ENCODE measurements around the gene MACROH2A1.

The MACROH2A1 gene

GRCh38 chr5:135309391-135310327 is 89.4 kb downstream of the MACROH2A1 start:
- Histone ChIP-seq H3K4me2 (ENCODE audit: low read depth, low read length, poor library complexity, severe bottlenecking) (no peak overlapping the region), H2AFZ (ENCODE audit: low read depth, low read length, severe bottlenecking) (no peak overlapping the region), H3K9ac (ENCODE audit: low read length) (no peak overlapping the region), H3K9me3 (ENCODE audit: insufficient read depth, low read length) (no peaks in the 10 kb centered on the region), H3K4me3 (ENCODE audit: insufficient read depth, low read length, poor library complexity, severe bottlenecking) (no peak overlapping the region), H3K27me3 (ENCODE audit: low read length) (no peaks in the 10 kb centered on the region), H3F3A (ENCODE audit: insufficient read depth) (no peaks in the 10 kb centered on the region), H4K20me1 (ENCODE audit: low read depth, low read length) (no peaks in the 10 kb centered on the region), H3K79me2 (ENCODE audit: insufficient read depth, low read length) (no peaks in the 10 kb centered on the region), H3K36me3 (ENCODE audit: low read length) (no peaks in the 10 kb centered on the region), H3K9me2 (replicated peaks; ENCODE audit: insufficient read depth, low read length) (no peaks in the 10 kb centered on the region), H3K27ac (ENCODE audit: low read depth, low read length) (no peak overlapping the region)
- TF ChIP-seq EZH2phosphoT487 (conservative IDR thresholded peaks at IDR 0.05; ENCODE audit: low read length) (no peak), CTCF (IDR thresholded peaks at IDR 0.05; ENCODE audit: insufficient read depth, low read length, poor library complexity, severe bottlenecking) (no peak)

DNA sequence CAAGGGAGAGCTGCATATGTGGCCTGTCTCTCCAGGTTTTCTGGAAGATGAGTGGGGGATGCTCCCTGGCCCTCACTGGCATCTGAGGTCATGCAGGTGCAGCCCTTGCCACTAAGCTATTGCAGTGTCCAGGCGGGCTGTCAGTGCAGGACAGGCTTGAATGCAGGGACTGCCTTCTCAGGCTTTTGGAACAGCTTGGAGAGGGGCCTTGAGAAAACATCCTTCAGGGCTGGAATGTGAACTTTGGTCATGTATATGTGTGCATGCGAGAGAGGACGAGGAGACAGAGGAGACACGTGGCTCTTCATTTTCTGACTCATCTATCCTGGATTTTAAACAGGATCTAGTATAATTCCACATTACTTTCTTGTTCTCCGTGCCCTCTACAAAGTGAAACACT is 90.3 kb downstream of the MACROH2A1 start:
- Histone ChIP-seq H3K79me2 (ENCODE audit: insufficient read depth, low read length) (no peaks in the 10 kb centered on the region), H3F3A (ENCODE audit: insufficient read depth) (no peaks in the 10 kb centered on the region), H3K4me3 (ENCODE audit: insufficient read depth, low read length, poor library complexity, severe bottlenecking) (no peak overlapping the region), H3K9me3 (ENCODE audit: insufficient read depth, low read length) (no peaks in the 10 kb centered on the region), H3K9ac (ENCODE audit: low read length) (no peak overlapping the region), H3K9me2 (replicated peaks; ENCODE audit: insufficient read depth, low read length) (no peaks in the 10 kb centered on the region), H3K4me2 (ENCODE audit: low read depth, low read length, poor library complexity, severe bottlenecking) (no peak overlapping the region), H3K36me3 (ENCODE audit: low read length) (no peaks in the 10 kb centered on the region), H2AFZ (ENCODE audit: low read depth, low read length, severe bottlenecking) (no peak overlapping the region), H3K27ac (ENCODE audit: low read depth, low read length) (no peak overlapping the region), H4K20me1 (ENCODE audit: low read depth, low read length) (no peaks in the 10 kb centered on the region), H3K27me3 (ENCODE audit: low read length) (no peaks in the 10 kb centered on the region)
- TF ChIP-seq EZH2phosphoT487 (conservative IDR thresholded peaks at IDR 0.05; ENCODE audit: low read length): no peak
- no peak for TF ChIP-seq CTCF (IDR thresholded peaks at IDR 0.05; ENCODE audit: insufficient read depth, low read length, poor library complexity, severe bottlenecking)

- H3K9ac ChIP-seq (ENCODE audit: low read length): no peak overlapping the region
- H3K9me2 ChIP-seq (replicated peaks; ENCODE audit: insufficient read depth, low read length): no peaks in the 10 kb centered on the region
- H2AFZ ChIP-seq (ENCODE audit: low read depth, low read length, severe bottlenecking): no peak overlapping the region
- TF ChIP-seq EZH2phosphoT487 (conservative IDR thresholded peaks at IDR 0.05; ENCODE audit: low read length) (no peak), CTCF (IDR thresholded peaks at IDR 0.05; ENCODE audit: insufficient read depth, low read length, poor library complexity, severe bottlenecking) (no peak)
- H3K4me3 ChIP-seq (ENCODE audit: insufficient read depth, low read length, poor library complexity, severe bottlenecking): no peak overlapping the region
- H3K4me2 ChIP-seq (ENCODE audit: low read depth, low read length, poor library complexity, severe bottlenecking): no peak overlapping the region
- H4K20me1 ChIP-seq (ENCODE audit: low read depth, low read length): no peaks in the 10 kb centered on the region
- H3K79me2 ChIP-seq (ENCODE audit: insufficient read depth, low read length): no peaks in the 10 kb centered on the region
- no peaks in the 10 kb centered on the region for H3K36me3 ChIP-seq (ENCODE audit: low read length)
- H3F3A ChIP-seq (ENCODE audit: insufficient read depth): no peaks in the 10 kb centered on the region
- no peaks in the 10 kb centered on the region for H3K27me3 ChIP-seq (ENCODE audit: low read length)
- H3K9me3 ChIP-seq (ENCODE audit: insufficient read depth, low read length): no peaks in the 10 kb centered on the region
- no peak overlapping the region for H3K27ac ChIP-seq (ENCODE audit: low read depth, low read length)
Observed at GRCh38 chr5:135308245-135308644, 90.8 kb downstream of the MACROH2A1 start.
